ENCODE results near the gene STAT1. TPM values are rescaled to one million over a fixed set of nuclear protein-coding genes. Genes with fewer than 3 reads are reported as not detected.

Gene STAT1
- total and polyA plus RNA-seq, 9 of the 15 experiments (the other 6 are each of a cell fraction or from before 2014, with no cell fraction given) = 8.7 to 34.4 (median 26.8) TPM

GRCh38 chr2:190993292-190993643 is 20.7 kb downstream of the STAT1 start:
- no peak for DNase-seq (ENCODE audit: extremely low read depth in 1 of 4, low spot score in 3 of 4)
- no peak overlapping the region for H3K27ac ChIP-seq (ENCODE audit: extremely low read depth, low read depth, low read length)
- 96% methylated on average over 6 of the region's 6 CpGs for WGBS (ENCODE audit: insufficient coverage, low coverage, missing lambda C conversion rate)
- H3K27me3 ChIP-seq (ENCODE audit: control insufficient read depth in 2 of 2, insufficient read depth in 2 of 2, low read length in 2 of 2) = no peaks in the 10 kb centered on the region
- H3K4me2 ChIP-seq (ENCODE audit: insufficient read depth, low read length) = no peak overlapping the region
- in situ Hi-C loops (cut with MboI) (no loop called here), intact Hi-C loops (cut with micrococcal nuclease) (no loop called here)
- no peaks in the 10 kb centered on the region for H3K9me1 ChIP-seq (ENCODE audit: control insufficient read depth, insufficient read depth, low read length)
- peaks cover 89% of the 10 kb centered on the region for H3K36me3 ChIP-seq (ENCODE audit: control insufficient read depth, insufficient read depth, low read length)
- TF ChIP-seq BCL6 (CRISPR knock-in tag; IDR thresholded peaks at IDR 0.05) (no peak), ZNF316 (IDR thresholded peaks at IDR 0.05) (peak; percentile 14; the same call in 1 of the 2 replicates)
- ChIA-PET POLR2A (no interaction called here), CTCF (ENCODE audit: low intra/inter-chr PET ratio) (no interaction called here)
- no peaks in the 10 kb centered on the region for H4K20me1 ChIP-seq (replicated peaks; ENCODE audit: control insufficient read depth, insufficient read depth, low read length)
- H3K79me2 ChIP-seq (ENCODE audit: control insufficient read depth, insufficient read depth, low read length) = no peaks in the 10 kb centered on the region
- no peak overlapping the region for H2AFZ ChIP-seq (ENCODE audit: low read depth, low read length)
- BruUV-seq (replicated peaks) = no TSS peak
- H3K9me3 ChIP-seq (replicated peaks; ENCODE audit: control insufficient read depth, insufficient read depth, low read depth, low read length) = no peaks in the 10 kb centered on the region
- no peaks in the 10 kb centered on the region for H3K4me1 ChIP-seq (replicated peaks in 1 of 2; ENCODE audit: control insufficient read depth in 2 of 2, insufficient read depth in 2 of 2, low read length in 2 of 2)
- H3K4me3 ChIP-seq = no peak overlapping the region
- H3K9ac ChIP-seq (ENCODE audit: insufficient read depth in 1 of 2, low read depth in 2 of 2, low read length in 2 of 2) = no peak overlapping the region
- FAIRE-seq = no peak
- ATAC-seq = no peak

GRCh38 chr2:190990132-190990531 is 23.8 kb downstream of the STAT1 start:
- H3K9me3 ChIP-seq (replicated peaks; ENCODE audit: control insufficient read depth, insufficient read depth, low read depth, low read length) = no peaks in the 10 kb centered on the region
- ChIA-PET CTCF (ENCODE audit: low intra/inter-chr PET ratio) (no interaction called here), POLR2A (no interaction called here)
- no peak overlapping the region for H3K4me3 ChIP-seq
- no peak overlapping the region for H3K4me2 ChIP-seq (ENCODE audit: insufficient read depth, low read length)
- no peak for ATAC-seq
- TF ChIP-seq, protein P1, sequence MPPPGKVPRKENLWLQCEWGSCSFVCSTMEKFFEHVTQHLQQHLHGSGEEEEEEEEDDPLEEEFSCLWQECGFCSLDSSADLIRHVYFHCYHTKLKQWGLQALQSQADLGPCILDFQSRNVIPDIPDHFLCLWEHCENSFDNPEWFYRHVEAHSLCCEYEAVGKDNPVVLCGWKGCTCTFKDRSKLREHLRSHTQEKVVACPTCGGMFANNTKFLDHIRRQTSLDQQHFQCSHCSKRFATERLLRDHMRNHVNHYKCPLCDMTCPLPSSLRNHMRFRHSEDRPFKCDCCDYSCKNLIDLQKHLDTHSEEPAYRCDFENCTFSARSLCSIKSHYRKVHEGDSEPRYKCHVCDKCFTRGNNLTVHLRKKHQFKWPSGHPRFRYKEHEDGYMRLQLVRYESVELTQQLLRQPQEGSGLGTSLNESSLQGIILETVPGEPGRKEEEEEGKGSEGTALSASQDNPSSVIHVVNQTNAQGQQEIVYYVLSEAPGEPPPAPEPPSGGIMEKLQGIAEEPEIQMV (tag; conservative IDR thresholded peaks at IDR 0.05; ENCODE audit: low read depth) = no peak
- TF ChIP-seq RNF2 (IDR thresholded peaks at IDR 0.05) = no peak
- TF ChIP-seq TSC22D4 (tag; IDR thresholded peaks at IDR 0.05) = no peak
- TF ChIP-seq ARID2 (IDR thresholded peaks at IDR 0.05) = no peak
- TF ChIP-seq, protein P2, sequence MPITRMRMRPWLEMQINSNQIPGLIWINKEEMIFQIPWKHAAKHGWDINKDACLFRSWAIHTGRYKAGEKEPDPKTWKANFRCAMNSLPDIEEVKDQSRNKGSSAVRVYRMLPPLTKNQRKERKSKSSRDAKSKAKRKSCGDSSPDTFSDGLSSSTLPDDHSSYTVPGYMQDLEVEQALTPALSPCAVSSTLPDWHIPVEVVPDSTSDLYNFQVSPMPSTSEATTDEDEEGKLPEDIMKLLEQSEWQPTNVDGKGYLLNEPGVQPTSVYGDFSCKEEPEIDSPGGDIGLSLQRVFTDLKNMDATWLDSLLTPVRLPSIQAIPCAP (CRISPR knock-in tag; IDR thresholded peaks at IDR 0.05; ENCODE audit: borderline replicate concordance) = no peak
- no peak for DNase-seq (ENCODE audit: extremely low read depth in 1 of 4, low spot score in 3 of 4)
- no peak for FAIRE-seq
- H2AFZ ChIP-seq (ENCODE audit: low read depth, low read length) = no peak overlapping the region
- no peaks in the 10 kb centered on the region for H3K79me2 ChIP-seq (ENCODE audit: control insufficient read depth, insufficient read depth, low read length)
- H4K20me1 ChIP-seq (replicated peaks; ENCODE audit: control insufficient read depth, insufficient read depth, low read length) = no peaks in the 10 kb centered on the region
- no peaks in the 10 kb centered on the region for H3K27me3 ChIP-seq (ENCODE audit: control insufficient read depth in 2 of 2, insufficient read depth in 2 of 2, low read length in 2 of 2)
- H3K27ac ChIP-seq (ENCODE audit: extremely low read depth, low read depth, low read length) = no peak overlapping the region
- intact Hi-C loops (cut with micrococcal nuclease) = no loop called here
- no peaks in the 10 kb centered on the region for H3K4me1 ChIP-seq (replicated peaks in 1 of 2; ENCODE audit: control insufficient read depth in 2 of 2, insufficient read depth in 2 of 2, low read length in 2 of 2)
- in situ Hi-C loops (cut with MboI) = no loop called here
- WGBS (ENCODE audit: insufficient coverage, low coverage, missing lambda C conversion rate) = 85% methylated on average over 6 of the region's 6 CpGs
- BruUV-seq (replicated peaks) = no TSS peak
- H3K36me3 ChIP-seq (ENCODE audit: control insufficient read depth, insufficient read depth, low read length) = peaks cover 88% of the 10 kb centered on the region; the same call in 2 of the 3 replicates
- H3K9ac ChIP-seq (ENCODE audit: insufficient read depth in 1 of 2, low read depth in 2 of 2, low read length in 2 of 2) = no peak overlapping the region
- no peaks in the 10 kb centered on the region for H3K9me1 ChIP-seq (ENCODE audit: control insufficient read depth, insufficient read depth, low read length)

All from K562 (cell line).